Activated CD4-positive, alpha-beta T cell treated with anti-CD3 and anti-CD28 coated beads, Interleukin-2, Interleukin-6, amounts not matched to agents 100 ng/mL and 50 ng/mL, durations not matched to agents 16 hours and 8 hours (primary cell): ENCODE results near the gene PRTN3.
"Not testable (repeated sequence)": the region's sequence is repeated elsewhere in the genome, so short reads cannot be mapped to it uniquely, and the experiment has no call there.

ENCODE experiments used
- DNase-seq: peaks from one replicate; pipeline ENCODE4 v3.0.0-alpha.2; 2020

The PRTN3 gene

GRCh38 chr19:868458-869244 lies 27.9 kb downstream of the PRTN3 start:
- DNase-seq, result no peak

- DNase-seq, result no peak
Observed at GRCh38 chr19:869245-870177, 28.7 kb downstream of the PRTN3 start.

GRCh38 chr19:870314-870713 lies 29.5 kb downstream of the PRTN3 start:
- no peak for DNase-seq

- DNase-seq, result no peak
Observed at GRCh38 chr19:870963-871401, 30.2 kb downstream of the PRTN3 start.

GRCh38 chr19:871446-872265 lies 30.9 kb downstream of the PRTN3 start:
- no peak for DNase-seq

- DNase-seq, result peak; percentile 88
Observed at GRCh38 chr19:872266-872951, 31.6 kb downstream of the PRTN3 start.

GRCh38 chr19:873084-873483 lies 32.3 kb downstream of the PRTN3 start:
- peak; percentile 85 for DNase-seq

- DNase-seq, result no peak
Observed at GRCh38 chr19:873561-874041, 32.8 kb downstream of the PRTN3 start.

GRCh38 chr19:875265-875879 lies 34.6 kb downstream of the PRTN3 start:
- no peak for DNase-seq

- no peak for DNase-seq
Observed at GRCh38 chr19:876089-876488, 35.3 kb downstream of the PRTN3 start.

GRCh38 chr19:876780-877314 lies 36.0 kb downstream of the PRTN3 start:
- no peak for DNase-seq

- not testable (repeated sequence) for DNase-seq
Observed at GRCh38 chr19:877992-878660, 37.3 kb downstream of the PRTN3 start.

- not testable (repeated sequence) for DNase-seq
Observed at GRCh38 chr19:878751-879561, 38.2 kb downstream of the PRTN3 start.

GRCh38 chr19:879711-880438 lies 39.1 kb downstream of the PRTN3 start:
- DNase-seq, result no peak

- DNase-seq, result no peak
Observed at GRCh38 chr19:881385-882071, 40.7 kb downstream of the PRTN3 start.

- DNase-seq, result no peak
Observed at GRCh38 chr19:882871-883497, 42.2 kb downstream of the PRTN3 start.

- no peak for DNase-seq
Observed at GRCh38 chr19:883661-884211, 42.9 kb downstream of the PRTN3 start.
